HL-60 (cell line): ENCODE results near the gene SRSF3.

Experiments
- CTCF ChIP-seq: IDR thresholded peaks from one replicate; pipeline ENCODE4 v1.5.1; 2011; ENCODE audit warnings: low read length, control low read depth, inconsistent platforms; ENCODE audit not compliant: insufficient read depth
- REST ChIP-seq: IDR thresholded peaks from 2 replicates; pipeline ENCODE4 v1.6.1; 2012; ENCODE audit warnings: low read depth; ENCODE audit not compliant: insufficient replicate concordance

- no peak for TF ChIP-seq CTCF
- no peak for TF ChIP-seq REST
Measured at GRCh38 chr6:36578431-36578830, 15.7 kb upstream of the SRSF3 start.
